GM13977 (cell line): ENCODE results near the gene FARSB.

Experiments
- DNase-seq: peaks from one replicate; pipeline ENCODE4 v3.0.0; 2012; ENCODE audit warnings: low spot score
- in situ Hi-C: fragments of 300-500 bp; cut with MboI; formaldehyde crosslinking; loops from one replicate; pipeline ENCODE4 v1.12.0; 2022; ENCODE audit warnings: low sequenced_read_pairs, low pct_unique_long_range_greater_than_20kb, mixed read lengths, inconsistent platforms; ENCODE audit not compliant: unreplicated experiment
- TF ChIP-seq, protein P1 (sequence below): IDR thresholded peaks from 2 replicates; pipeline ENCODE4 v1.5.1; 2012; ENCODE audit warnings: mild to moderate bottlenecking, control low read depth; ENCODE audit not compliant: insufficient read depth; ENCODE audit errors: extremely low read depth, missing control alignments

The FARSB gene

DNA sequence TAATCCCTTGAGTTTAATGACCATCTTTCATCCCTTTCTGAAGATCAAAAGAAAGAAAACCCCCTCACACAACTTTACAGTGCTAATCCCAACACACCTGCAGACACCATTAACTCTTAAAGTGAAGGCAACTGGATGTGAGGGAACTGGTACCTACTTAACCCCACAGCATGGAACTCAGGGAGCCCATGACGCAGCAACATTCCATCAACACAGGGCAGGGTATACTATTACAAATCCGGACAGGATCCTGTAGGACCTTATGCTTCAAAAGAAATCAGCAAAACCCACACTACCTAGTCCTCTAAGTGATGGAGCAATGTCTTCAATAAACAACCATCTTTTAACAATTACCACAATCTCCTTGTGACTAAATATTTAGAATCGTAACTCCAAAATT lies 78.6 kb downstream of the FARSB start:
- TF ChIP-seq, protein P1, sequence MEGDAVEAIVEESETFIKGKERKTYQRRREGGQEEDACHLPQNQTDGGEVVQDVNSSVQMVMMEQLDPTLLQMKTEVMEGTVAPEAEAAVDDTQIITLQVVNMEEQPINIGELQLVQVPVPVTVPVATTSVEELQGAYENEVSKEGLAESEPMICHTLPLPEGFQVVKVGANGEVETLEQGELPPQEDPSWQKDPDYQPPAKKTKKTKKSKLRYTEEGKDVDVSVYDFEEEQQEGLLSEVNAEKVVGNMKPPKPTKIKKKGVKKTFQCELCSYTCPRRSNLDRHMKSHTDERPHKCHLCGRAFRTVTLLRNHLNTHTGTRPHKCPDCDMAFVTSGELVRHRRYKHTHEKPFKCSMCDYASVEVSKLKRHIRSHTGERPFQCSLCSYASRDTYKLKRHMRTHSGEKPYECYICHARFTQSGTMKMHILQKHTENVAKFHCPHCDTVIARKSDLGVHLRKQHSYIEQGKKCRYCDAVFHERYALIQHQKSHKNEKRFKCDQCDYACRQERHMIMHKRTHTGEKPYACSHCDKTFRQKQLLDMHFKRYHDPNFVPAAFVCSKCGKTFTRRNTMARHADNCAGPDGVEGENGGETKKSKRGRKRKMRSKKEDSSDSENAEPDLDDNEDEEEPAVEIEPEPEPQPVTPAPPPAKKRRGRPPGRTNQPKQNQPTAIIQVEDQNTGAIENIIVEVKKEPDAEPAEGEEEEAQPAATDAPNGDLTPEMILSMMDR, result no peak
- in situ Hi-C loops, result no loop called here
- no peak for DNase-seq

DNA sequence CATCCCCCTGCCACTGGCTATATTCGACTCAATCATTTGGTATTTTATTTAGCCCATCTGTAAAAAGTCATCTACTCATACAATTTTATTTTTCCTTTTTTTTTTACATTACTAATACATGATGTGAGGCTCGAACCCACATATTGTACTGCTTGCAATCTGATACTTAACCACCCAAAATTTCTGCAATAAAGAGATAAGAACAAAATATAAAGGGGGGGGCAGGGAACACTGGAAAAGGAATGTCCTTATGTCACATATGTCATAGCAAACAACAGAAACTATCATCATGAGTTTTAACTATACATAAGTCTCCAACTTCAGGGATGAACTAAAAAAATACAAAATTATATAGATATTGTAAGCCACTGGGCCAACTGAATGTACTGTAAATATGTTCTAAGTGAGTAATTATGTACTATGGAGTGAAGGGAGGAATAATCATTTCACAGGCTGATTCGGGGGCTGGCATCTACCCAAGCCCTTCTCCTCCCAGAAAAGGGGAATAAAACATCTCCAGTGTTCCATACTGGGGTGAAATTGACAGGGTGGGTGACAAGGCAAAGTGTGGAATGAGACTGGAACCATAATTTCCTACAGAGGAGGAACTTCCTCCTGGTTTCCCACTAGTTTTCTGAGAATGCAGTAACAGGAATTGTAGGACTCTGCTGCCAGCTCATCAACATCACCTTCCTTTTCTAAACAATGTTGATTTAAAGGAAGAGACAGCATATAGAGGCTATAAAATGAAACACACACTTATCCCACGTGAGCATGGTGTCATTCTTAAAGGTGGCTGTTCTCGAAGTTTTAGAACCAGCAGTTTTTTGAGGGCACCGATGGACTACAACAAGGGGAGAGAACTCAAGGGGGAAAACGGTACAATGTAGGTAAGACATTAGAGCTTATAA lies 79.5 kb downstream of the FARSB start:
- TF ChIP-seq, protein P1, result no peak
- in situ Hi-C loops, result no loop called here

DNA sequence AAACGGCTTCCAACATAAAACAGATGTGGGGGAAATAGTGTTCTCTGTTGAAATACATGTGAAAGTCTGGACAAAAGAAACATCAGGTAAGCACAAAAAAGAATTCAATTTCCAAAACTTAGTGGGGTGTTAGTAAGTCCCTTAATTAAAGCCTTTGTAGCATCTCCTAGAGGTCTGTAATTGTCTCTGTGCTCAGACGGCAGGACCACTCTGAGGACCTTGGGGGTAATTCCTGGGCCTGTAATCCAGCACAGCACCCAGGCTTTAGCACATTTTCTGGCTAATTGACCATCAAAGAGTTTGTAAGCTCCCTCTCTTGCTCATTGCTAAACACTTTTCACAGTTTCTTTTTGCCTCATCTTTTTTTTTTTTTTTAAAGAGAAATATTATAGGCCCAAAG lies 80.3 kb downstream of the FARSB start:
- in situ Hi-C loops, result no loop called here
- TF ChIP-seq, protein P1, result no peak
- no peak for DNase-seq

More for the DNA sequence above, 79.5 kb downstream of the FARSB start:
- no peak for DNase-seq

DNA sequence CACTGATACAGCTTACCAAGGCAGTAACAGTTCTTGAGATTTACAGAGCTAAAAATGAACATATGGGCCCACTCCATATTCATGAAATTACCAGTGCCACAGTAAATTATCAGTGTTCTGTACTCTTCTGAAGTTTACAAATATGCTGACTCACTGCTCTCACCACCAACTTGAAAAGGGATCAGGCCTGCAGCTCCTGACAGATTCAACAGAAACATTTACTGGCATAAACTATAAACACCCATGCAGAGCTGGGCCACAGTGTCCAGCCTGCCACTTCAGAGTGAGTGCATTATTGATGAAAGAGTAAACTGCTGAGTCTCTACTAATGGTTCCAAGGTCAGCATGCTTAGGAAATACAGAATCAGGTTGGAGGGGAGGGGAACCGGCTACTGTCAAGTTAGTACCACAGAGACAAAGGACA lies 83.1 kb downstream of the FARSB start:
- TF ChIP-seq, protein P1, result no peak
- in situ Hi-C loops, result loop anchor here (25.0 kb wide), 1 partner anchor 510 kb away; no protein-coding TSS in a partner anchor
- DNase-seq, result no peak

DNA sequence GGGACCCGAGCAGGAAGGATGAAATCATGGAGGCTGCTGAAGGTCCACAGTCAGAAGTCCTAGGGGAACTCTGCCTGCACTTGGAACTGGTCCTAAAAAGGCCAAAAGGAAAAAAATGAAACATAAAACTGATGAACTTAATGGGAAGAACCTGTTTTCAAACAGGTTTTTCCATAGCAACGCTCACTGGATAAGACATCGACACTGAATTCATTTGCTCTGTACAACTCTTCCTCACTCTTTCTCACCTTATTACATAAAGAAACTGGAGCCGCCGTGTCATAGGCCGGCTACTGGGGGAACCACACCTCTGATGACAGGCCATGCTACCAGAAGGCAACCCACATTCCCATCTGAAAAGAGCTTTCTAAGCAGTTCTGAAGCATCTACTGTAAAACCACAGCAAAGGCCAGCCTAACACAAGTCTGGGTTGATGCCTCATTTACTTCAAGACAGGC lies 83.6 kb downstream of the FARSB start:
- TF ChIP-seq, protein P1, result no peak
- in situ Hi-C loops, result loop anchor here (25.0 kb wide), 1 partner anchor 510 kb away; no protein-coding TSS in a partner anchor
- DNase-seq, result no peak

DNA sequence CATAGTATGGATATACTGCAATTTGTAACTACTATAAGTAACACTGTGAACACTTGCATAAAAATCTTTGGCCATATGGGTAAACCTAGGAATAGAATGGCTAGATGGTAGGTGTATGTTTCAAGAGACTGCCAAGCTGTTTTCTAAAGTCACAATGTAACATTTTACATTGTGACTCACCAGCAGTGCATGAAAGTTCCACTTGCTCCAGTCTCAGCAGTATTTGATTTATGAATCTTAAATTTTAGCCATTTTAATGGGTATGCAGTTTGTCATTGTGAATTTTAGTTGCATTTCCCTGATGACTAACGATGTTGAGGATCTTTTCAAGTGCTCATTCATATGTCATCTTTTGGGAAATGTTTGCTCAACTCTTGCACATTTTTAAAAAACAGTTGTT lies 86.1 kb downstream of the FARSB start:
- DNase-seq, result no peak
- in situ Hi-C loops, result loop anchor here (25.0 kb wide), 1 partner anchor 508 kb away; no protein-coding TSS in a partner anchor
- TF ChIP-seq, protein P1, result no peak
